Natural killer cell (primary cell): Measurements from ENCODE around the gene TRAF3IP1. TPM values are rescaled to one million over a fixed set of nuclear protein-coding genes. Genes with fewer than 3 reads are reported as not detected.

Experiments
- ATAC-seq, 3 donors: fragments of 150-1000 bp in 2 of 3; fragments of 200-7000 bp in 1 of 3; cut with Tn5 transposase; 1 replicate in 1 of 3; 2 replicates in 2 of 3; pipeline ENCODE4 v1.10.0; 2021; ENCODE audit warnings: mild to moderate bottlenecking in 2 of 3, moderate library complexity in 2 of 3
- DNase-seq, 2 donors: peaks; one replicate each; pipeline versions ENCODE4 v3.0.0 to v3.0.0-alpha.2; 2013 to 2021; ENCODE audit warnings: mixed read lengths in 1 of 2
- H3K27ac ChIP-seq: one replicate; pipeline ENCODE4 v1.5.1; 2013; ENCODE audit warnings: mild to moderate bottlenecking, low read length
- H3K27me3 ChIP-seq: one replicate; pipeline ENCODE4 v1.6.1; 2013; ENCODE audit warnings: low read length; ENCODE audit not compliant: control insufficient read depth, insufficient read depth
- H3K36me3 ChIP-seq: one replicate; pipeline ENCODE4 v1.6.1; 2013; ENCODE audit warnings: low read length; ENCODE audit not compliant: control insufficient read depth, insufficient read depth
- H3K4me1 ChIP-seq: one replicate; pipeline ENCODE4 v1.6.1; 2013; ENCODE audit warnings: low read length; ENCODE audit not compliant: control insufficient read depth, insufficient read depth
- H3K4me3 ChIP-seq: one replicate; pipeline ENCODE4 v1.5.1; 2013; ENCODE audit warnings: low read length
- H3K9me3 ChIP-seq: one replicate; pipeline ENCODE4 v1.6.1; 2013; ENCODE audit warnings: low read length; ENCODE audit not compliant: control insufficient read depth, insufficient read depth
- H3K27ac Mint-ChIP-seq, 2 donors: one replicate each; pipeline ENCODE4 v1.8.0; 2022; ENCODE audit warnings: mild to moderate bottlenecking in 2 of 2, mixed read lengths in 2 of 2, moderate library complexity in 1 of 2
- H3K27me3 Mint-ChIP-seq, 2 donors: one replicate each; pipeline ENCODE4 v1.8.0; 2022; ENCODE audit warnings: low read depth in 2 of 2, mixed read lengths in 2 of 2
- H3K36me3 Mint-ChIP-seq: one replicate; pipeline ENCODE4 v1.8.0; 2022; ENCODE audit warnings: mixed read lengths
- H3K4me1 Mint-ChIP-seq, 2 donors: one replicate each; pipeline ENCODE4 v1.8.0; 2022; ENCODE audit warnings: mixed read lengths in 2 of 2
- H3K4me3 Mint-ChIP-seq: one replicate; pipeline ENCODE4 v1.8.0; 2022; ENCODE audit warnings: mild to moderate bottlenecking, moderate library complexity, mixed read lengths
- H3K9me3 Mint-ChIP-seq, 2 donors: one replicate each; pipeline ENCODE4 v1.8.0; 2022; ENCODE audit warnings: mixed read lengths in 2 of 2
- CTCF ChIP-seq: fragments of 200-600 bp; IDR thresholded peaks from one replicate; pipeline ENCODE4 v1.8.0; 2022; ENCODE audit warnings: antibody characterized with exemption
- WGBS: methylation state at CpG from one replicate; pipeline ENCODE4 v1.1.7; 2013; ENCODE audit warnings: missing lambda C conversion rate; ENCODE audit not compliant: insufficient coverage; 5-methylcytosine and 5-hydroxymethylcytosine counted together
- intact Hi-C: fragments of 100-400 bp; cut with micrococcal nuclease; formaldehyde crosslinking; loops from one replicate; pipeline ENCODE4 v1.14.2; 2022
- total RNA-seq, 4 donors: library from RNA; stranded (reverse); fragments of 120-200 nt in 1 of 4; gene quantifications; one replicate each; pipeline versions ENCODE4 v1.2.3 to v1.2.4, GENCODE V29; 2013 to 2022

The TRAF3IP1 gene
- total RNA-seq, 3 donors from 2014 or later (not counting 1 experiment from before 2014, with no cell fraction given): 9.7 to 11.9 (median 11.3) TPM

- Histone ChIP-seq H3K4me1 (peaks cover 35% of the 10 kb centered on the region), H3K27me3 (no peaks in the 10 kb centered on the region), H3K36me3 (no peaks in the 10 kb centered on the region), H3K4me3 (no peak overlapping the region), H3K9me3 (no peaks in the 10 kb centered on the region), H3K27ac (peak overlapping the region; percentile 29)
- peak in 1 of 2 donors; percentile 13 for DNase-seq
- H3K27me3 Mint-ChIP-seq: no peaks in the 10 kb centered on the region
- 25% methylated on average over 6 of the region's 8 CpGs for WGBS
- peak; percentile 30 to 43 (median 31) for ATAC-seq
- no peaks in the 10 kb centered on the region for H3K36me3 Mint-ChIP-seq
- H3K27ac Mint-ChIP-seq: peak overlapping the region; percentile 72
- intact Hi-C loops: no loop called here
- H3K4me1 Mint-ChIP-seq: peaks cover 33 to 48% of the 10 kb centered on the region in 2 donors
- H3K9me3 Mint-ChIP-seq: no peaks in the 10 kb centered on the region
- TF ChIP-seq CTCF: no peak
- peak overlapping the region; percentile 67 for H3K4me3 Mint-ChIP-seq
Measured at GRCh38 chr2:238376884-238377391, 56.6 kb downstream of the TRAF3IP1 start.

- no peaks in the 10 kb centered on the region for H3K9me3 ChIP-seq
- H3K36me3 ChIP-seq: no peaks in the 10 kb centered on the region
- H3K4me1 ChIP-seq: peaks cover 35% of the 10 kb centered on the region
- H3K27ac Mint-ChIP-seq: peak overlapping the region; percentile 72 to 79
- no peaks in the 10 kb centered on the region for H3K36me3 Mint-ChIP-seq
- whole genome bisulfite sequencing: 89% methylated on average over 11 of the region's 11 CpGs
- intact Hi-C loops: no loop called here
- peaks cover 33 to 59% of the 10 kb centered on the region in 2 donors for H3K4me1 Mint-ChIP-seq
- H3K27me3 ChIP-seq: no peaks in the 10 kb centered on the region
- no peaks in the 10 kb centered on the region for H3K27me3 Mint-ChIP-seq
- H3K4me3 Mint-ChIP-seq: peak overlapping the region; percentile 33
- ATAC-seq (no peak), DNase-seq (no peak)
- no peak overlapping the region for H3K27ac ChIP-seq
- no peak overlapping the region for H3K4me3 ChIP-seq
- H3K9me3 Mint-ChIP-seq: no peaks in the 10 kb centered on the region
- TF ChIP-seq CTCF: no peak
Measured at GRCh38 chr2:238378230-238379095, 58.1 kb downstream of the TRAF3IP1 start.

- Mint-ChIP-seq H3K27ac (peak overlapping the region; percentile 66 to 79), H3K36me3 (no peaks in the 10 kb centered on the region), H3K4me3 (peak overlapping the region; percentile 55), H3K9me3 (no peaks in the 10 kb centered on the region), H3K4me1 (peaks cover 33 to 66% of the 10 kb centered on the region in 2 donors), H3K27me3 (no peaks in the 10 kb centered on the region)
- Histone ChIP-seq H3K4me1 (peaks cover 35% of the 10 kb centered on the region), H3K27me3 (no peaks in the 10 kb centered on the region), H3K27ac (peak overlapping the region; percentile 9), H3K9me3 (no peaks in the 10 kb centered on the region), H3K4me3 (no peak overlapping the region), H3K36me3 (no peaks in the 10 kb centered on the region)
- peak; percentile 50 to 51 for DNase-seq
- peak; percentile 74 to 95 (median 90) for ATAC-seq
- TF ChIP-seq CTCF: no peak
- intact Hi-C loops: no loop called here
- WGBS: 45% methylated on average over 15 of the region's 15 CpGs
Measured at GRCh38 chr2:238379096-238379810, 58.9 kb downstream of the TRAF3IP1 start.
